ENCODE data around the gene ID1.
"Not testable (repeated sequence)": the region's sequence is repeated elsewhere in the genome, so short reads cannot be mapped to it uniquely, and the experiment has no call there.

Gene ID1

GRCh38 chr20:31602779-31603441 is 2.2 kb upstream of the ID1 start:
- DNase-seq: no peak

GRCh38 chr20:31603822-31604566 is 1.1 kb upstream of the ID1 start:
- peak; percentile 30 for DNase-seq

- DNase-seq: no peak
These were observed 490 bp upstream of the ID1 start for GRCh38 chr20:31604567-31605030.

- DNase-seq: no peak
These were observed 1.1 kb downstream of the ID1 start for GRCh38 chr20:31605902-31606803.

- no peak for DNase-seq
These were observed 1.9 kb downstream of the ID1 start for GRCh38 chr20:31606804-31607639.

- no peak for DNase-seq
These were observed 2.7 kb downstream of the ID1 start for GRCh38 chr20:31607640-31608250.

GRCh38 chr20:31608251-31608945 is 3.3 kb downstream of the ID1 start:
- no peak for DNase-seq

GRCh38 chr20:31612271-31612640 is 7.2 kb downstream of the ID1 start:
- DNase-seq: not testable (repeated sequence)

GRCh38 chr20:31615416-31615815 is 10.3 kb downstream of the ID1 start:
- DNase-seq: no peak

GRCh38 chr20:31617432-31618104 is 12.5 kb downstream of the ID1 start:
- no peak for DNase-seq

- no peak for DNase-seq
These were observed 15.2 kb downstream of the ID1 start for GRCh38 chr20:31620246-31620645.

- not testable (repeated sequence) for DNase-seq
These were observed 18.0 kb downstream of the ID1 start for GRCh38 chr20:31623123-31623505.

- DNase-seq: not testable (repeated sequence)
These were observed 21.4 kb downstream of the ID1 start for GRCh38 chr20:31626534-31626933.

- DNase-seq: not testable (repeated sequence)
These were observed 23.0 kb downstream of the ID1 start for GRCh38 chr20:31628057-31628456.

- DNase-seq: no peak
These were observed 25.2 kb downstream of the ID1 start for GRCh38 chr20:31630187-31630790.

GRCh38 chr20:31632548-31633338 is 27.7 kb downstream of the ID1 start:
- DNase-seq: no peak

GRCh38 chr20:31633339-31633914 is 28.3 kb downstream of the ID1 start:
- no peak for DNase-seq

- DNase-seq: no peak
These were observed 32.6 kb downstream of the ID1 start, which contains the start of gene COX4I2 for GRCh38 chr20:31637660-31638059. COX4I2 (plus strand) TSS chr20:31637912; CDS start chr20:31639018, 1,106 bp downstream.

GRCh38 chr20:31638317-31638716 is 33.2 kb downstream of the ID1 start:
- no peak for DNase-seq

All from activated T-cell treated with anti-CD3 and anti-CD28 coated beads for 4 hours (primary cell).